Astrocyte (in vitro differentiated cells and primary cell): ENCODE results near the gene LIMK2. TPM values are rescaled to one million over a fixed set of nuclear protein-coding genes. Genes with fewer than 3 reads are reported as not detected.

Experiments used
- DNase-seq: peaks from one replicate; pipeline ENCODE4 v3.0.0-alpha.2; 2010; ENCODE audit warnings: low read depth
- FAIRE-seq: peaks from 2 replicates; lab custom pipeline; 2011; peaks lifted over from hg19 to GRCh38; lab: Jason Lieb, UNC
- H2AFZ ChIP-seq: 2 replicates; pipeline ENCODE4 v1.6.0; 2012; ENCODE audit warnings: low read depth, low read length, inconsistent platforms
- H3K27ac ChIP-seq: 2 replicates; pipeline ENCODE4 v1.5.1; 2011; ENCODE audit warnings: low read depth, low read length, inconsistent platforms
- H3K27me3 ChIP-seq: 2 replicates; pipeline ENCODE4 v1.6.0; 2011; ENCODE audit warnings: low read length, inconsistent platforms; ENCODE audit not compliant: insufficient read depth
- H3K36me3 ChIP-seq: 2 replicates; pipeline ENCODE4 v1.5.1; 2011; ENCODE audit warnings: low read length, inconsistent platforms; ENCODE audit not compliant: insufficient read depth
- H3K4me1 ChIP-seq: 2 replicates; pipeline ENCODE4 v1.5.1; 2011; ENCODE audit warnings: low read length, inconsistent platforms; ENCODE audit not compliant: insufficient read depth
- H3K4me2 ChIP-seq: 2 replicates; pipeline ENCODE4 v1.6.0; 2012; ENCODE audit warnings: low read length, inconsistent platforms
- H3K4me3 ChIP-seq: 2 replicates; pipeline ENCODE4 v1.5.1; 2011; ENCODE audit warnings: low read depth, mild to moderate bottlenecking, low read length, inconsistent platforms; ENCODE audit not compliant: insufficient read depth
- H3K79me2 ChIP-seq: 2 replicates; pipeline ENCODE4 v1.6.0; 2012; ENCODE audit warnings: mild to moderate bottlenecking, low read length, inconsistent platforms; ENCODE audit not compliant: insufficient read depth
- H3K9ac ChIP-seq: 2 replicates; pipeline ENCODE4 v1.6.0; 2012; ENCODE audit warnings: mild to moderate bottlenecking, low read length, inconsistent platforms
- H3K9me3 ChIP-seq: 2 replicates; pipeline ENCODE4 v1.5.1; 2012; ENCODE audit warnings: low read depth, mild to moderate bottlenecking, low read length, inconsistent platforms; ENCODE audit not compliant: insufficient read depth
- H4K20me1 ChIP-seq: 2 replicates; pipeline ENCODE4 v1.6.0; 2012; ENCODE audit warnings: low read length, inconsistent platforms; ENCODE audit not compliant: insufficient read depth
- H3K27ac Mint-ChIP-seq: one replicate; pipeline ENCODE4 v1.8.0; 2021; ENCODE audit warnings: mild to moderate bottlenecking, mixed read lengths; ENCODE audit not compliant: unreplicated experiment
- H3K27me3 Mint-ChIP-seq: one replicate; pipeline ENCODE4 v1.8.0; 2021; ENCODE audit warnings: low read depth, mixed read lengths; ENCODE audit not compliant: unreplicated experiment
- H3K36me3 Mint-ChIP-seq: one replicate; pipeline ENCODE4 v1.8.0; 2021; ENCODE audit warnings: low read depth, mixed read lengths; ENCODE audit not compliant: unreplicated experiment
- H3K4me1 Mint-ChIP-seq: one replicate; pipeline ENCODE4 v1.8.0; 2021; ENCODE audit warnings: low read depth, mixed read lengths; ENCODE audit not compliant: unreplicated experiment
- H3K4me3 Mint-ChIP-seq: one replicate; pipeline ENCODE4 v1.8.0; 2021; ENCODE audit warnings: mild to moderate bottlenecking, moderate library complexity, mixed read lengths; ENCODE audit not compliant: unreplicated experiment
- H3K9me3 Mint-ChIP-seq: one replicate; pipeline ENCODE4 v1.8.0; 2021; ENCODE audit warnings: mild to moderate bottlenecking, mixed read lengths; ENCODE audit not compliant: unreplicated experiment
- CTCF ChIP-seq: IDR thresholded peaks from 2 replicates; pipeline ENCODE4 v1.5.1; 2011; ENCODE audit warnings: low read depth, mild to moderate bottlenecking, inconsistent platforms, low read length, moderate library complexity; ENCODE audit not compliant: insufficient read depth
- EZH2 ChIP-seq: IDR thresholded peaks from 2 replicates; pipeline ENCODE4 v1.6.1; 2012; ENCODE audit warnings: mild to moderate bottlenecking, low read length, inconsistent platforms; ENCODE audit not compliant: insufficient read depth
- total RNA-seq: library from RNA; stranded (reverse); gene quantifications from 2 replicates; pipeline ENCODE4 v1.2.1, GENCODE V29; 2021

LIMK2 gene
- total RNA-seq, 1 donor from 2014 or later: 128 TPM

DNA sequence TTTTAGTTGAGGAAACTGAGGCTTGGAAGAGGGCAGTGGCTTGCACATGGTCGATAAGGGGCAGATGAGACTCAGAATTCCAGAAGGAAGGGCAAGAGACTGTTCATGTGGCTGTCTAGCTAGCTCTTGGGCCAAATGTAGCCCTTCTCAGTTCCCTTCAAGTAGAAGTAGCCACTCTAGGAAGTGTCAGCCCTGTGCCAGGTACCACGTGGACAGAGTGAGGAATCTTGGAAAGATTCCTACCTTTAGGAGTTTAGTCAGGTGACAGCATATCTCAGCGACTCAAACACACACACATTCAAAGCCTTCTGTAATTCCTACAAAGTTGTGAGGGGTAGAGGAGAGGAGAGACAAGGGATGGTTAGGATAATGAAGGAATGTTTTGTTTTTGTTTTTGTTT lies 61.9 kb downstream of the LIMK2 start:
- Mint-ChIP-seq H3K27me3 (no peaks in the 10 kb centered on the region), H3K9me3 (no peaks in the 10 kb centered on the region), H3K36me3 (peaks cover 49% of the 10 kb centered on the region), H3K27ac (no peak overlapping the region), H3K4me3 (no peak overlapping the region), H3K4me1 (peaks cover 17% of the 10 kb centered on the region)
- Histone ChIP-seq H3K4me3 (no peak overlapping the region), H4K20me1 (peaks cover 26% of the 10 kb centered on the region), H2AFZ (no peak overlapping the region), H3K27ac (no peak overlapping the region), H3K4me2 (no peak overlapping the region), H3K27me3 (no peaks in the 10 kb centered on the region), H3K9ac (no peak overlapping the region), H3K36me3 (peaks cover 27% of the 10 kb centered on the region), H3K79me2 (no peaks in the 10 kb centered on the region), H3K9me3 (no peaks in the 10 kb centered on the region), H3K4me1 (peaks cover 5% of the 10 kb centered on the region)
- no peak for TF ChIP-seq CTCF
- TF ChIP-seq EZH2: no peak
- DNase-seq: no peak
- no peak for FAIRE-seq

DNA sequence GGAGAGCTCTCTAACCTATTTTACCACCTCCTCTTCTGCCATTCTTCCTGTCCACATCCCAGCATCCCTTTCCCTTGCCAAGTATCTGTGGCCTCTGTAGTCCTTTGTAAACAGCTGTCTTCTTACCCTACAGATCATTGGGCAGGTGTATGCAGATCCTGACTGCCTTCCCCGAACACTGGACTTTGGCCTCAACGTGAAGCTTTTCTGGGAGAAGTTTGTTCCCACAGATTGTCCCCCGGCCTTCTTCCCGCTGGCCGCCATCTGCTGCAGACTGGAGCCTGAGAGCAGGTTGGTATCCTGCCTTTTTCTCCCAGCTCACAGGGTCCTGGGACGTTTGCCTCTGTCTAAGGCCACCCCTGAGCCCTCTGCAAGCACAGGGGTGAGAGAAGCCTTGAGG lies 62.9 kb downstream of the LIMK2 start:
- no peak overlapping the region for H3K4me2 ChIP-seq
- no peak overlapping the region for H3K4me3 Mint-ChIP-seq
- H3K4me3 ChIP-seq: no peak overlapping the region
- peaks cover 30% of the 10 kb centered on the region for H3K36me3 ChIP-seq
- H3K27me3 ChIP-seq: no peaks in the 10 kb centered on the region
- H3K27me3 Mint-ChIP-seq: no peaks in the 10 kb centered on the region
- H3K27ac Mint-ChIP-seq: no peak overlapping the region
- H3K9me3 Mint-ChIP-seq: no peaks in the 10 kb centered on the region
- H3K79me2 ChIP-seq: no peaks in the 10 kb centered on the region
- H4K20me1 ChIP-seq: peaks cover 29% of the 10 kb centered on the region
- peaks cover 50% of the 10 kb centered on the region for H3K36me3 Mint-ChIP-seq
- FAIRE-seq (no peak), DNase-seq (no peak)
- H3K4me1 Mint-ChIP-seq: peaks cover 12% of the 10 kb centered on the region
- H3K9ac ChIP-seq: no peak overlapping the region
- H3K9me3 ChIP-seq: no peaks in the 10 kb centered on the region
- H3K4me1 ChIP-seq: peaks cover 5% of the 10 kb centered on the region
- H2AFZ ChIP-seq: no peak overlapping the region
- H3K27ac ChIP-seq: no peak overlapping the region
- TF ChIP-seq CTCF: no peak
- TF ChIP-seq EZH2: no peak

GRCh38 chr22:31275576-31275975 lies 63.5 kb downstream of the LIMK2 start:
- no peaks in the 10 kb centered on the region for H3K27me3 Mint-ChIP-seq
- H3K36me3 Mint-ChIP-seq: peaks cover 47% of the 10 kb centered on the region
- peaks cover 31% of the 10 kb centered on the region for H4K20me1 ChIP-seq
- no peaks in the 10 kb centered on the region for H3K27me3 ChIP-seq
- TF ChIP-seq EZH2 (no peak), CTCF (no peak)
- H3K9me3 ChIP-seq: no peaks in the 10 kb centered on the region
- FAIRE-seq (no peak), DNase-seq (no peak)
- H3K9ac ChIP-seq: no peak overlapping the region
- H3K4me1 Mint-ChIP-seq: peaks cover 11% of the 10 kb centered on the region
- H3K4me1 ChIP-seq: peaks cover 5% of the 10 kb centered on the region
- H2AFZ ChIP-seq: no peak overlapping the region
- H3K36me3 ChIP-seq: peaks cover 32% of the 10 kb centered on the region
- no peaks in the 10 kb centered on the region for H3K9me3 Mint-ChIP-seq
- no peak overlapping the region for H3K4me2 ChIP-seq
- no peaks in the 10 kb centered on the region for H3K79me2 ChIP-seq
- H3K4me3 Mint-ChIP-seq: no peak overlapping the region
- H3K27ac Mint-ChIP-seq: no peak overlapping the region
- no peak overlapping the region for H3K4me3 ChIP-seq
- H3K27ac ChIP-seq: no peak overlapping the region
